Omental fat pad (tissue), 4 donors: Measurements from ENCODE around the gene CFAP119. TPM values are rescaled to one million over a fixed set of nuclear protein-coding genes. Genes with fewer than 3 reads are reported as not detected.

ENCODE experiments used
- ATAC-seq: fragments of 150-250 bp; one replicate; pipeline ENCODE4 v1.9.1; 2016; ENCODE audit warnings: mild to moderate bottlenecking, moderate library complexity; ENCODE audit not compliant: low FRiP score
- DNase-seq: peaks from one replicate; pipeline ENCODE4 v3.0.0-alpha.2; 2019; ENCODE audit warnings: low spot score
- total RNA-seq, 4 donors: library from RNA; depleted of rRNA; stranded (reverse); fragments of >200 nt; gene quantifications; one replicate each; pipeline ENCODE4 v1.1.0, GENCODE V29; 2016
- TF ChIP-seq, protein P1 (sequence below), 3 donors: fragments of 450-650 bp; IDR thresholded peaks; one replicate each; pipeline ENCODE4 v1.5.1; 2016 to 2017; ENCODE audit warnings: antibody characterized with exemption in 3 of 3, mild to moderate bottlenecking in 3 of 3, moderate library complexity in 2 of 3

The CFAP119 gene
- total RNA-seq, 4 donors from 2014 or later = 1.4 to 4.8 (median 2.5) TPM

DNA sequence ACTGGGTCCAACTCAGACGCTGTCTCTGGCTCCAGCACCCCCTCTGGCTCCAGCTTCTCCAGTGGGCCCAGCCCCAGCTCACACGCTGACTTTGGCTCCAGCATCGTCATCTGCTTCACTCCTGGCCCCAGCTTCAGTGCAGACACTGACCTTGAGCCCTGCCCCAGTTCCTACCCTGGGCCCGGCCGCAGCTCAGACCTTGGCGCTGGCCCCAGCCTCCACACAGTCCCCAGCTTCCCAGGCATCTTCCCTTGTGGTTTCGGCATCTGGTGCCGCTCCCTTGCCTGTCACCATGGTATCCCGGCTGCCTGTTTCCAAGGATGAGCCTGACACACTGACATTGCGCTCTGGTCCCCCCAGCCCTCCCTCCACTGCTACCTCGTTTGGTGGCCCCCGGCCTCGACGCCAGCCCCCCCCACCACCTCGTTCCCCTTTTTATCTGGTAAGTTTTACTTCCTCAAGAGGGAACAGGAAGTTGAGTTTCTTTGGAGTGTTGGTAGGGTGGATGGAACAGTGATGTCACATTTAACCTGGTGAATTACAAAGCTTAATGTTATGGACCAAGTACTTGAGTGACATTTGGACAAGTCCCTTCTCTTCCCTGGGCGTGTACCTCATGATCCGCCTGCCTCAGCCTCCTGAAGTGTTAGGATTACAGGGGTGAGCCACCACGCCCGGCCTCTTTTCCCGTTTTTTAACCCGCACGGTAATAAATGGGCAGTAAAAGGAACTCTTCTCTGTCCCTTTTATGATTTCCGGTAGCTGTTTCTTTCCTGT, 37.0 kb downstream of the CFAP119 start:
- ATAC-seq (no peak), DNase-seq (no peak)
- TF ChIP-seq, protein P1, sequence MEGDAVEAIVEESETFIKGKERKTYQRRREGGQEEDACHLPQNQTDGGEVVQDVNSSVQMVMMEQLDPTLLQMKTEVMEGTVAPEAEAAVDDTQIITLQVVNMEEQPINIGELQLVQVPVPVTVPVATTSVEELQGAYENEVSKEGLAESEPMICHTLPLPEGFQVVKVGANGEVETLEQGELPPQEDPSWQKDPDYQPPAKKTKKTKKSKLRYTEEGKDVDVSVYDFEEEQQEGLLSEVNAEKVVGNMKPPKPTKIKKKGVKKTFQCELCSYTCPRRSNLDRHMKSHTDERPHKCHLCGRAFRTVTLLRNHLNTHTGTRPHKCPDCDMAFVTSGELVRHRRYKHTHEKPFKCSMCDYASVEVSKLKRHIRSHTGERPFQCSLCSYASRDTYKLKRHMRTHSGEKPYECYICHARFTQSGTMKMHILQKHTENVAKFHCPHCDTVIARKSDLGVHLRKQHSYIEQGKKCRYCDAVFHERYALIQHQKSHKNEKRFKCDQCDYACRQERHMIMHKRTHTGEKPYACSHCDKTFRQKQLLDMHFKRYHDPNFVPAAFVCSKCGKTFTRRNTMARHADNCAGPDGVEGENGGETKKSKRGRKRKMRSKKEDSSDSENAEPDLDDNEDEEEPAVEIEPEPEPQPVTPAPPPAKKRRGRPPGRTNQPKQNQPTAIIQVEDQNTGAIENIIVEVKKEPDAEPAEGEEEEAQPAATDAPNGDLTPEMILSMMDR (IDR thresholded peaks at IDR 0.05) = no peak

GRCh38 chr16:30723725-30724355, 38.0 kb downstream of the CFAP119 start:
- DNase-seq (no peak), ATAC-seq (no peak)
- TF ChIP-seq, protein P1 (IDR thresholded peaks at IDR 0.05) = no peak

- ATAC-seq (no peak), DNase-seq (no peak)
- TF ChIP-seq, protein P1 (IDR thresholded peaks at IDR 0.05) = no peak
Measured at GRCh38 chr16:30722916-30723315, 38.9 kb downstream of the CFAP119 start.

- TF ChIP-seq, protein P1 (IDR thresholded peaks at IDR 0.05) = no peak
- DNase-seq (no peak), ATAC-seq (no peak)
Measured at GRCh38 chr16:30722443-30722842, 39.4 kb downstream of the CFAP119 start.

- ATAC-seq (no peak), DNase-seq (no peak)
- TF ChIP-seq, protein P1 (IDR thresholded peaks at IDR 0.05) = no peak
Measured at GRCh38 chr16:30721606-30722005, 40.3 kb downstream of the CFAP119 start.

DNA sequence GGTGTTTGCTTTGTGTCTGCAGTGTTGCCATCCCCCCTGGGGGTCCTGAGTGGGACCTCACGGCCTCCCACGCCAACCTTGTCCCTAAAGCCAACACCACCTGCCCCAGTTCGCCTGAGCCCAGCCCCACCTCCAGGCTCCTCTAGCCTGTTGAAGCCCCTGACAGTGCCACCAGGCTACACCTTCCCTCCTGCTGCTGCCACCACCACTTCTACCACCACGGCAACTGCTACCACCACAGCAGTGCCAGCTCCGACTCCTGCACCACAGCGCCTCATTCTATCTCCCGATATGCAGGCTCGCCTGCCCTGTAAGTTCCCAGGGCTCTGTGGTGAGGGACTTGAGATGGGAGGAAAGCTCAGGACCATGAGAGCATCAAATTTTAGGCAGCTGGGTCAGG, 40.7 kb downstream of the CFAP119 start:
- DNase-seq (no peak), ATAC-seq (no peak)
- TF ChIP-seq, protein P1 (IDR thresholded peaks at IDR 0.05) = no peak

GRCh38 chr16:30720694-30721093, 41.2 kb downstream of the CFAP119 start:
- ATAC-seq = no peak
- TF ChIP-seq, protein P1 (IDR thresholded peaks at IDR 0.05) = no peak
- DNase-seq = no peak
